Stomach smooth muscle (tissue), 2 donors: Measurements from ENCODE around the gene SRPRB.

Source experiments
- H3K27ac ChIP-seq: one replicate; pipeline ENCODE4 v1.7.0; 2013; ENCODE audit warnings: mild to moderate bottlenecking, low read length, inconsistent platforms
- H3K27me3 ChIP-seq, 2 donors: one replicate each; pipeline ENCODE4 v1.7.0; 2013; ENCODE audit warnings: low read length in 2 of 2; ENCODE audit not compliant: insufficient read depth in 2 of 2, control insufficient read depth in 1 of 2
- H3K36me3 ChIP-seq, 2 donors: one replicate each; pipeline ENCODE4 v1.7.0; 2013; ENCODE audit warnings: low read length in 2 of 2; ENCODE audit not compliant: control insufficient read depth in 2 of 2, insufficient read depth in 2 of 2
- H3K4me1 ChIP-seq: one replicate; pipeline ENCODE4 v1.7.0; 2013; ENCODE audit warnings: low read length; ENCODE audit not compliant: control insufficient read depth, insufficient read depth
- H3K4me3 ChIP-seq, 2 donors: one replicate each; pipeline ENCODE4 v1.7.0; 2013; ENCODE audit warnings: low read length in 2 of 2
- H3K9ac ChIP-seq, 2 donors: one replicate each; pipeline ENCODE4 v1.7.0; 2013; ENCODE audit warnings: low read length in 2 of 2, mild to moderate bottlenecking in 1 of 2
- H3K9me3 ChIP-seq, 2 donors: one replicate each; pipeline ENCODE4 v1.7.0; 2013; ENCODE audit warnings: low read length in 2 of 2; ENCODE audit not compliant: control insufficient read depth in 2 of 2
- donor health status: healthy.
- donor health status: Pancreatic carcinoma.

The SRPRB gene

DNA sequence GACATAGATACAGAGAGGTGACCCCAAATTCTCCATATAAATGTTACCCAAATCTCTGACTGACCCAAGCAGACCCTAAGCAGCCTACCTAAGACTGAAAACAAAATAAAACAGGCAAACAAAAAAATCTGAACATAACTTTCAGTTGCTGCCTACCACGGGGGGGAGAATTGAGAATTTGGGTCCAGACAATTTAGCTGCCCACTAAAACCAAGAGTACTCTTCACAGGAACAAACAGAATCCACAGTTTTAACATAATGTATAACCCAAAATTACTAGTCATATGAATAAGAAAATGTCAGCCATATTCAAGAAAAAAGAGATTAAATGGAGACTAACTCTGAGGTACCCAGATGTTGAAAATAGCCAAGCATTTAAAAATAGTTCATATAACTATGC lies 44.4 kb downstream of the SRPRB start:
- H3K36me3 ChIP-seq = no peaks in the 10 kb centered on the region
- H3K27ac ChIP-seq = no peak overlapping the region
- no peaks in the 10 kb centered on the region for H3K27me3 ChIP-seq
- no peak overlapping the region for H3K4me3 ChIP-seq
- no peaks in the 10 kb centered on the region for H3K9me3 ChIP-seq
- no peaks in the 10 kb centered on the region for H3K4me1 ChIP-seq
- H3K9ac ChIP-seq = no peak overlapping the region

DNA sequence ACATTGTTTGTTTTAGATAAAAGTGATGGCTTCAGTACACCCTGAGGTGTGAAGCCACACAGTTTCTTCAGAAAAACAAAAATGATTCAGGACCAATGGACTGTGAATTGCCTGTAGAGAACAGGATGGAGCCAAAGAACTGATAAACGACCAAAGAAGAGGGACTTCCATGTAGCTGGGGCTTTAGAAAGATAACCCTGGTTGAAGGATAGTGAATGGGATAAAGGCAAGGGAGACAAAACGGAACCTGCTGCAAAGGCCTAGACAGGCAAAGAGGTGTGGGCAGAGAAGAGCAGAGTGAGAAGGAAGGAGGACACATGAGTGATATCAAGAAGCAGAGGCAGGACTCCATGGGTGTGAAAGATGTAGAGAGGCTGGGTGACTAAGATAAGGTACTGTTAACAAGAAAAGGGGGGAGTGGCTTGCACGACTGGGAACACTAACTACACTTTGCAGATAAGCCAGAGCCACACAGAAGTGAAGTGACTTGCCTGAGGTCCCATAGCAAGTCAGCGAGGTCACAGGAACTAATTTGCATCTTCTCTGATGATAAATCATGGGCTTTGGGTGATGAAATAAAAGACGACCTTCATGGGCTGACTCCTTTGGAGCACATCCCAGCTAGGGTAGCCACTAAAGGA lies 45.8 kb downstream of the SRPRB start:
- H3K4me1 ChIP-seq = no peaks in the 10 kb centered on the region
- no peak overlapping the region for H3K27ac ChIP-seq
- H3K9ac ChIP-seq = no peak overlapping the region
- no peaks in the 10 kb centered on the region for H3K9me3 ChIP-seq
- no peaks in the 10 kb centered on the region for H3K36me3 ChIP-seq
- no peak overlapping the region for H3K4me3 ChIP-seq
- no peaks in the 10 kb centered on the region for H3K27me3 ChIP-seq

- Histone ChIP-seq H3K36me3 (no peaks in the 10 kb centered on the region), H3K27ac (no peak overlapping the region), H3K4me3 (no peak overlapping the region)
Observed at GRCh38 chr3:133851931-133852330, 46.3 kb downstream of the SRPRB start.

DNA sequence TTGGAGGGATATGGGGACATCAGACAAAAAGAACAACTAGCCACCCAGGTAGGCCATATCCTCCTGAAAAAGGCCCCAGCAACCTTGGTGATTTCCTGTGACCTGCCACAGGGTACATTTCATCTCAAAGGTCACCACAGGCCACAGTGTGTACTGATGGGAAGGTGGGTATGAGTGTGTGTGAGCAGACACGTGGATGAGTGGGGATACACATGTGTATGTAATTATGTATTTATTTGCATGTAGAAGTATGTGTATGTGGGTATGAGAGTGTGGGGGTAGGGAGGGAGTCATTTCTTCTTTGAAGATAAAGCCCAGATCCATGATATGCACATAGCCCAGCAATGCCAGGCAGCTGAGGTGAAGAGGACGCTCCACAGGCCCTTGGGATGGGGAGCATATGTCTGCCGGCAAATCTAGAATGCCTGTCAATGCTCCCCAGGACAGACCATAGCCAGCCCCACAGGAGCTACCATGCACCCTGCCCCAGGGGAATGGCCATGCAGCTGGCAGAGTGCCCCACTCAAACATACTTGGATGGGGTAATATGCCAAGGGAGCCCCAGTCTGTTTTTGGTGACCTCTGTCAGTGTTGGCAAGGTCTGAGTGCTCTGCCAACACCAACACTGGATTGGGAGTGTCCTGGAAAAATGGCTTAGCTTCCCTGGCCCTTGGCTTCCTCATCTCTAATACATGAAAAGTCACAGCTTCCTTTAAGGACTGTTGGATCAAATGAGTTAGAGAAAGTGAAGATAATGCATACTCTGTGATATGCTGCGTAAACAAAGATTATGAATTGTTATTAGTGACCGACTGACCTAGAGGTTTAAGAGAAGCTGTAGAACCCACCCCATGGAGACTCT lies 47.7 kb downstream of the SRPRB start:
- H3K27ac ChIP-seq = no peak overlapping the region

More at GRCh38 chr3:133851931-133852330, 46.3 kb downstream of the SRPRB start:
- no peaks in the 10 kb centered on the region for H3K27me3 ChIP-seq
- no peaks in the 10 kb centered on the region for H3K4me1 ChIP-seq
- no peak overlapping the region for H3K9ac ChIP-seq
- no peaks in the 10 kb centered on the region for H3K9me3 ChIP-seq

GRCh38 chr3:133853925-133854227 lies 48.3 kb downstream of the SRPRB start:
- Histone ChIP-seq H3K9me3 (no peaks in the 10 kb centered on the region), H3K4me3 (no peak overlapping the region), H3K36me3 (no peaks in the 10 kb centered on the region), H3K27me3 (no peaks in the 10 kb centered on the region), H3K27ac (no peak overlapping the region), H3K4me1 (no peaks in the 10 kb centered on the region), H3K9ac (no peak overlapping the region)

More for the DNA sequence above, 47.7 kb downstream of the SRPRB start:
- Histone ChIP-seq H3K4me3 (no peak overlapping the region), H3K4me1 (no peaks in the 10 kb centered on the region), H3K9me3 (no peaks in the 10 kb centered on the region), H3K36me3 (no peaks in the 10 kb centered on the region), H3K27me3 (no peaks in the 10 kb centered on the region), H3K9ac (no peak overlapping the region)

- Histone ChIP-seq H3K27ac (no peak overlapping the region), H3K36me3 (no peaks in the 10 kb centered on the region), H3K27me3 (no peaks in the 10 kb centered on the region), H3K4me3 (no peak overlapping the region), H3K9me3 (no peaks in the 10 kb centered on the region), H3K9ac (no peak overlapping the region), H3K4me1 (no peaks in the 10 kb centered on the region)
Observed at GRCh38 chr3:133854264-133855001, 48.8 kb downstream of the SRPRB start.

DNA sequence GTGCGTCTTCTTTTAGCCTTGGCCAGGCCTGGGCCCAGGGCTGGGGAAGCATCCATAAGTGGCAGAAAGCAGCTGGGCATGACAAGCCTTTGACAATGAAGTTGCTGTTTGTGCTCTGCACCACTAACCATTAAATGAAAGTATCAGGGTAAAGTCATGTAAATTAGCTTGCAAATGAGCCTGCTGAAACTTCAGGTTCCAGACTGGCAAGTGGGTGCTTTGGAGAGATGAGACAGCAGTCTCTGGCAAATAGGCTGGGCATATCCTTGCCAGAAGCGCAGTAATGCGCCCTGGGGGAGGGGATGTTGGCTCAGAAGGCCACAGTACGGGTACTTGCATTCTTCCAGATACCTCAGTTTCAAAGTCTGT lies 49.4 kb downstream of the SRPRB start:
- Histone ChIP-seq H3K27ac (no peak overlapping the region), H3K36me3 (no peaks in the 10 kb centered on the region), H3K9me3 (no peaks in the 10 kb centered on the region), H3K4me3 (no peak overlapping the region), H3K9ac (no peak overlapping the region), H3K27me3 (no peaks in the 10 kb centered on the region), H3K4me1 (no peaks in the 10 kb centered on the region)

GRCh38 chr3:133855772-133856171 lies 50.2 kb downstream of the SRPRB start:
- Histone ChIP-seq H3K4me3 (no peak overlapping the region), H3K27ac (no peak overlapping the region), H3K9ac (no peak overlapping the region), H3K4me1 (no peaks in the 10 kb centered on the region), H3K9me3 (no peaks in the 10 kb centered on the region), H3K27me3 (no peaks in the 10 kb centered on the region), H3K36me3 (no peaks in the 10 kb centered on the region)

GRCh38 chr3:133856316-133856715 lies 50.7 kb downstream of the SRPRB start:
- Histone ChIP-seq H3K27me3 (no peaks in the 10 kb centered on the region), H3K9ac (no peak overlapping the region), H3K27ac (no peak overlapping the region), H3K4me1 (no peaks in the 10 kb centered on the region), H3K9me3 (no peaks in the 10 kb centered on the region), H3K4me3 (no peak overlapping the region), H3K36me3 (no peaks in the 10 kb centered on the region)

GRCh38 chr3:133857767-133858166 lies 52.2 kb downstream of the SRPRB start:
- H3K4me1 ChIP-seq = no peaks in the 10 kb centered on the region
- no peak overlapping the region for H3K9ac ChIP-seq
- H3K9me3 ChIP-seq = no peaks in the 10 kb centered on the region
- H3K4me3 ChIP-seq = no peak overlapping the region
- no peaks in the 10 kb centered on the region for H3K36me3 ChIP-seq
- H3K27me3 ChIP-seq = no peaks in the 10 kb centered on the region
- H3K27ac ChIP-seq = no peak overlapping the region
